Choroid plexus epithelial cell (primary cell): Measurements from ENCODE around the gene SNRK.
A peak's percentile ranks its signal among the peaks of the same experiment; 100 is the strongest.

Experiments used
- DNase-seq: peaks from one replicate; pipeline ENCODE4 v3.0.0-alpha.2; 2010; ENCODE audit warnings: low read depth
- H3K4me3 ChIP-seq: 2 replicates; pipeline ENCODE4 v1.5.1; 2011; ENCODE audit warnings: low read depth, mild to moderate bottlenecking, control low read depth, low read length, moderate library complexity
- CTCF ChIP-seq: conservative IDR thresholded peaks from 2 replicates; pipeline ENCODE4 v1.5.1; 2011; ENCODE audit warnings: low read depth, mild to moderate bottlenecking, control low read depth, inconsistent platforms, low read length, moderate library complexity

The SNRK gene

GRCh38 chr3:43373560-43373928, 87.2 kb downstream of the SNRK start:
- no peak for TF ChIP-seq CTCF
- DNase-seq: peak; percentile 25

DNA sequence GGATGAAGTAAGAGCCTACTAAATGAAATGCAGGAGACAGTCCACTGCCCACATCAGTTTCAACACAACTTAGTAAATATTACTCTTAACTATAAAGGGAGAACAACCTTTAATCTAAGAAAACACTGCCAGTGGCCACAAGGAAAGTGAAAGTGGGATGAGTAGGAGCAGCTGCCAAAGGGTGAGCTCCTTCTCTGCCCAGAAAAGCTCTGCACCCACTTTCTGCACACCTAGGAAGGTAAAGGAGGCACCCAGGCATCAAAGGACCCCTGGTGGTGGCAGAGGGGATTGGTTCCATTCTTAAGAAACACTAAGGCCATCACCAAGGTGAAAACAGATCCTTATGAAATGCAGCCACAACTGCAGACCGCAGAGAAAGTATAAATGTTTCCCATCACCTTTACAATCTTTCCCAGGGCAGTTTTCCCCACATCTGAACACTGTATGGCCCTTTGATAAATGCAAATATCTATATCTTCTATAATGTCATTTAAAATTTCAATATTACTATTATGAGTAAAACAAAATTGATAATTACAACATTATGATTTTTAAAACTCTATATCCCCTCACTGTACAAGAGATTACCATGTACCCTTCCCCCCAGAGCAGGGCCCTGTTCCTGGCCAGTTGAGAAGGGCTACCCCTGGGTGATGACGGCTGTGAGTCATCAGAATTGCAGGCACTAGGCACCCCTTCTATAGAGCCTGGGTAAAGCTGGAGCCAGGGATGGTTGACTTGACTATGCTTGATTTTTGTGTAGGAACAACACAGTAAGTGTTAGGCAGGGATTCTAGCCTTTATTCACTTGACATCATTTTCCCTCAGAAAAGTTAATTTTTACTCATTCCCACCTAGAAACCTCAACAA, 92.0 kb downstream of the SNRK start:
- peak; percentile 85 for TF ChIP-seq CTCF
- H3K4me3 ChIP-seq: no peak overlapping the region
- peak; percentile 60 for DNase-seq

More at GRCh38 chr3:43373560-43373928, 87.2 kb downstream of the SNRK start:
- H3K4me3 ChIP-seq: no peak overlapping the region

GRCh38 chr3:43379343-43379742, 93.0 kb downstream of the SNRK start:
- H3K4me3 ChIP-seq: no peak overlapping the region
- DNase-seq: peak; percentile 88
- no peak for TF ChIP-seq CTCF

- no peak overlapping the region for H3K4me3 ChIP-seq
- TF ChIP-seq CTCF: no peak
- no peak for DNase-seq
These were observed 101.8 kb downstream of the SNRK start for GRCh38 chr3:43388175-43388574.

DNA sequence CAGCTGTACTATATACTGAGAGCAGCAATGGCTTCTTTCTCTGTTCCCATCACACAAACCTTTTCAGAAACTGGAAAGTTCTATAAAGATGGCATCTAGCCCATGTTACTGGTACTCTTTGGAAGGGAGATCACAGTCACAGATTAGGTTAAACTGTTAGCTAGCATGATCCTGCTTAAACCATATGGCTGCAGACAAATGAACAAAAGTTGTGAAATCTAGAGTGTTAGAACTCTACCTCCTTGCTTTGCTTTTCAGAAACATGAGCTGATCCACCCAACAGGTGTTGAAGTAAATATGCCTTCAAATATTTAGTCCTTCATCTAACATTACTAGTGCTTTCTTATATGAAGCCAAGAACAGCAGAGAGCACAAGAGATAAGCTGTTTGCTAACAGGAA, 102.6 kb downstream of the SNRK start:
- H3K4me3 ChIP-seq: no peak overlapping the region
- DNase-seq: peak; percentile 24
- TF ChIP-seq CTCF: no peak

- no peak for TF ChIP-seq CTCF
- DNase-seq: peak; percentile 79
- no peak overlapping the region for H3K4me3 ChIP-seq
These were observed 103.3 kb downstream of the SNRK start for GRCh38 chr3:43389388-43390254.

DNA sequence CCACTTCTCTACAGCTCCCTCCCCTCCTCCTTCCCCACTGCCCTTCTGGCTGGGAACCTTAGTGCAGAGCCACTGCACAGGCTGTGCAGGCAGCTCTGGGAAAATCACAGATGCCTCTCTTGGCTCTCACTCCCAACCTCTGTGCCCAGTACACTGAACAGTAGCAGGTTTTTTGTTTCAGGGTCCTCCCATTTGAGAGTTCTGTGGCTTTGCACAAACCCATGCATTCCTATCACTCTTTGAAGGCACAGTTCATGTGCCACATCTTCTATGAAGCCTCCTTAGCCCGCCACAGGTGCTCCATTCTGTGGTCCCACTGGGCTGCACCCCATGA, 103.9 kb downstream of the SNRK start:
- DNase-seq: no peak
- no peak for TF ChIP-seq CTCF
- H3K4me3 ChIP-seq: no peak overlapping the region
